ENCODE measurements around the gene MPPED1.

DNA sequence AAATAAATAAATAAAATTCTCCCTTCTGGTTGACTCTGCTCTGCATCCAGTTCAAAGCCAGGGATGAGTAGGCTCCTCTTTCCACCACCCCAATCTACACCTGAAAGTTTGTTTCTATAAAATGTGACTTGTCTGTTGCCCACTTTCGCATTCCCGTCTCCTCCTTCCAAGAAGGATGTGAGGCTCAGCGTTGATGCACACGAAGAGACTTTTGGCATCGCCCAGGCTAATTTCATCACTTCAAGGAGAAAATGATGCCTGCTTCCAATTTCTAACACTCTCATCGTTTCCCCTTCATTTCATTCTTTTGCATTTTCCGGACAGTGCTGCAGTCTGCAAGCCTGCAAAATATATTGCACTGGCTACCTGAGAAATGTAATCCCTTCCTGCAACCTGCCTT, 3.9 kb downstream of the MPPED1 start:
- no peak for TF ChIP-seq POLR2A (IDR thresholded peaks at IDR 0.05)
- TF ChIP-seq, protein P1, sequence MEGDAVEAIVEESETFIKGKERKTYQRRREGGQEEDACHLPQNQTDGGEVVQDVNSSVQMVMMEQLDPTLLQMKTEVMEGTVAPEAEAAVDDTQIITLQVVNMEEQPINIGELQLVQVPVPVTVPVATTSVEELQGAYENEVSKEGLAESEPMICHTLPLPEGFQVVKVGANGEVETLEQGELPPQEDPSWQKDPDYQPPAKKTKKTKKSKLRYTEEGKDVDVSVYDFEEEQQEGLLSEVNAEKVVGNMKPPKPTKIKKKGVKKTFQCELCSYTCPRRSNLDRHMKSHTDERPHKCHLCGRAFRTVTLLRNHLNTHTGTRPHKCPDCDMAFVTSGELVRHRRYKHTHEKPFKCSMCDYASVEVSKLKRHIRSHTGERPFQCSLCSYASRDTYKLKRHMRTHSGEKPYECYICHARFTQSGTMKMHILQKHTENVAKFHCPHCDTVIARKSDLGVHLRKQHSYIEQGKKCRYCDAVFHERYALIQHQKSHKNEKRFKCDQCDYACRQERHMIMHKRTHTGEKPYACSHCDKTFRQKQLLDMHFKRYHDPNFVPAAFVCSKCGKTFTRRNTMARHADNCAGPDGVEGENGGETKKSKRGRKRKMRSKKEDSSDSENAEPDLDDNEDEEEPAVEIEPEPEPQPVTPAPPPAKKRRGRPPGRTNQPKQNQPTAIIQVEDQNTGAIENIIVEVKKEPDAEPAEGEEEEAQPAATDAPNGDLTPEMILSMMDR (IDR thresholded peaks at IDR 0.05): no peak
